Type B pancreatic cell (in vitro differentiated cells): ENCODE data around the gene HTR2A. TPM values are rescaled to one million over a fixed set of nuclear protein-coding genes. Genes with fewer than 3 reads are reported as not detected.

ENCODE experiments used
- DNase-seq: peaks from one replicate; pipeline ENCODE4 v3.0.0; 2021; ENCODE audit warnings: mixed read lengths; ENCODE audit not compliant: unreplicated experiment; ENCODE audit errors: extremely low spot score
- H3K27ac Mint-ChIP-seq: 2 replicates; pipeline ENCODE4 v1.8.0; 2021; ENCODE audit warnings: mild to moderate bottlenecking, mixed read lengths
- H3K27me3 Mint-ChIP-seq: 2 replicates; pipeline ENCODE4 v1.8.0; 2021; ENCODE audit warnings: mixed read lengths
- H3K36me3 Mint-ChIP-seq: 2 replicates; pipeline ENCODE4 v1.8.0; 2021; ENCODE audit warnings: mixed read lengths
- H3K4me1 Mint-ChIP-seq: one replicate; pipeline ENCODE4 v1.8.0; 2021; ENCODE audit warnings: mixed read lengths; ENCODE audit not compliant: unreplicated experiment
- H3K4me3 Mint-ChIP-seq: 2 replicates; pipeline ENCODE4 v1.8.0; 2021; ENCODE audit warnings: mild to moderate bottlenecking, mixed read lengths
- H3K9me3 Mint-ChIP-seq: 2 replicates; pipeline ENCODE4 v1.8.0; 2021; ENCODE audit warnings: mixed read lengths
- total RNA-seq: library from RNA; stranded (reverse); gene quantifications from 2 replicates; pipeline ENCODE4 v1.2.1, GENCODE V29; 2021; ENCODE audit warnings: low replicate concordance
- TF ChIP-seq, protein P1 (sequence below): fragments of 200-600 bp; sonication (generic); conservative IDR thresholded peaks from 2 replicates; pipeline ENCODE4 v1.5.0; 2021; ENCODE audit warnings: antibody characterized with exemption, mild to moderate bottlenecking

Gene HTR2A
- total RNA-seq, 1 donor from 2014 or later = 2.3 TPM

- H3K4me3 Mint-ChIP-seq = no peak overlapping the region
- H3K36me3 Mint-ChIP-seq = no peaks in the 10 kb centered on the region
- H3K27ac Mint-ChIP-seq = no peak overlapping the region
- no peak for DNase-seq
- H3K27me3 Mint-ChIP-seq = no peaks in the 10 kb centered on the region
- H3K4me1 Mint-ChIP-seq = peaks cover 4% of the 10 kb centered on the region
- TF ChIP-seq, protein P1, sequence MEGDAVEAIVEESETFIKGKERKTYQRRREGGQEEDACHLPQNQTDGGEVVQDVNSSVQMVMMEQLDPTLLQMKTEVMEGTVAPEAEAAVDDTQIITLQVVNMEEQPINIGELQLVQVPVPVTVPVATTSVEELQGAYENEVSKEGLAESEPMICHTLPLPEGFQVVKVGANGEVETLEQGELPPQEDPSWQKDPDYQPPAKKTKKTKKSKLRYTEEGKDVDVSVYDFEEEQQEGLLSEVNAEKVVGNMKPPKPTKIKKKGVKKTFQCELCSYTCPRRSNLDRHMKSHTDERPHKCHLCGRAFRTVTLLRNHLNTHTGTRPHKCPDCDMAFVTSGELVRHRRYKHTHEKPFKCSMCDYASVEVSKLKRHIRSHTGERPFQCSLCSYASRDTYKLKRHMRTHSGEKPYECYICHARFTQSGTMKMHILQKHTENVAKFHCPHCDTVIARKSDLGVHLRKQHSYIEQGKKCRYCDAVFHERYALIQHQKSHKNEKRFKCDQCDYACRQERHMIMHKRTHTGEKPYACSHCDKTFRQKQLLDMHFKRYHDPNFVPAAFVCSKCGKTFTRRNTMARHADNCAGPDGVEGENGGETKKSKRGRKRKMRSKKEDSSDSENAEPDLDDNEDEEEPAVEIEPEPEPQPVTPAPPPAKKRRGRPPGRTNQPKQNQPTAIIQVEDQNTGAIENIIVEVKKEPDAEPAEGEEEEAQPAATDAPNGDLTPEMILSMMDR = peak; percentile 98
- H3K9me3 Mint-ChIP-seq = no peaks in the 10 kb centered on the region
Measured at GRCh38 chr13:46831588-46832194, 65.2 kb downstream of the HTR2A start.

DNA sequence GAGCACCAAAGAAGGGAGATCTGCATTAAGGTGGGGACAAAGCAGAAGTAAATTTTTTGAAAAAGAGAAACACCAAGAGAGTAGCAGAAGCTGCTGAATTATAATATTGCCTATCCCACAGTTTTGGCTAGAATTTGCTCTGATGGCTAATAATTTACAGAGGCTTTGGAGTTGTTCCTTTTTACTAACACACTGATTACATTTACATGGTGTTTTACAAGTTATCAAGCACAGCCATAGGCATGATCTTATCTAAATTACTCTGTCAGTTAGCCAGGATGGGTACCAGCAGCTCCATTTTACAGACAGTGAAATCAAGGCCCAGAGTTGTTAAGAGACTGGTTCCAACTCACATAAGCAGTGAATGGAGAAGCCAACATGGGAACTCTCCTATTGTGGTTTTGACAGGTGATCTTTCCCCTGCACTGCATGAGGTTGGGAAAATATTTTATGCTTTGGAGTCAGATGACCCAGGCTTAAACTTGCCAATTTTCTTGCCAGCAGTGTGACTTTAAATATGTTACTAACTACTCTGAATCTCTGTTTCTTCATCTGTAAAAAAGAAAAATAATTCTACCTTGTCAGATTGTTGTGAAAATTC, 66.3 kb downstream of the HTR2A start:
- TF ChIP-seq, protein P1 = no peak
- Mint-ChIP-seq H3K27me3 (no peaks in the 10 kb centered on the region), H3K4me1 (peaks cover 4% of the 10 kb centered on the region), H3K9me3 (no peaks in the 10 kb centered on the region), H3K36me3 (no peaks in the 10 kb centered on the region), H3K27ac (no peak overlapping the region), H3K4me3 (no peak overlapping the region)
- no peak for DNase-seq

DNA sequence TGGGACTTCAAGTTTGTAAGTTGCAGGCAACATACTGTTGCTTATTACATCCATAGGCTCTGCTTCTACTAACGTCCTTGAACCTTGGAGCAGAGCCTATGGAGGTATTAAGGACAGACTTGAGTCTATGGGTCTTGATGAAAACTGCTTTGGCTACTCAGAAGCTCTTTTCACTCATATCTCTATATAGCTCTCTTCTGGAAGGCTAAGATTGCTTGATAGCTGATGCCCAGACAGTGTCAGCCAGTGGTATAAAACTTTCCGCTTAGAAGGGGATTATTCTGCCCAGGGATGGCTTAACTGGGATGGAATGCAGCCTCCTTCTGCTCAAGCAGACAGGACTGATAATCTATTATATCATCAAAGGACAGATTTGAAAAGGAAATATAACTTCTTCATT, 74.3 kb downstream of the HTR2A start:
- Mint-ChIP-seq H3K27me3 (no peaks in the 10 kb centered on the region), H3K36me3 (no peaks in the 10 kb centered on the region), H3K4me1 (no peaks in the 10 kb centered on the region), H3K27ac (no peak overlapping the region), H3K4me3 (no peak overlapping the region), H3K9me3 (no peaks in the 10 kb centered on the region)
- no peak for DNase-seq
- TF ChIP-seq, protein P1 = no peak

- no peak for DNase-seq
- Mint-ChIP-seq H3K27ac (no peak overlapping the region), H3K4me3 (no peak overlapping the region), H3K9me3 (no peaks in the 10 kb centered on the region), H3K27me3 (no peaks in the 10 kb centered on the region), H3K36me3 (no peaks in the 10 kb centered on the region), H3K4me1 (no peaks in the 10 kb centered on the region)
- TF ChIP-seq, protein P1 = no peak
Measured at GRCh38 chr13:46817838-46818476, 78.9 kb downstream of the HTR2A start.

DNA sequence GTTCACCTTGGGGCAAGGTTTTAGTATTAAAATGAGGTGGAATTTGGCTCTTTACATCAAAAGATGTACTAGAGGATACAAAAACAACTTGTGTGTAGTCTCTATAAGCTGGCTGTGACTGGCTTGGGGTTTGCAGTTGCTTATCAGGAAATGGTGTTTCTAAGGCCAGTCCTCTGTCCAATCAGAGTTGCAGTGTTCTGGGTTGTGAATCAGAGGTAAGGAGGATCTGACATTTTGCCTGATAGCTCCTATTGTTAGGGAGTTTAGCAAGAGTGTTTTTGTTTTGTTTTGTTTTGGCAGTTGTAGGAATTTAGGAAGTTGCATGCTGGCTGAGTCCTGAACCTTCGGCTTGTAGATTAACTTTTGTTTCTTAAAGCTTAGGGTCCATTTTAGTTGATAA, 79.8 kb downstream of the HTR2A start:
- H3K4me1 Mint-ChIP-seq = no peaks in the 10 kb centered on the region
- no peak overlapping the region for H3K4me3 Mint-ChIP-seq
- H3K9me3 Mint-ChIP-seq = peaks cover 4% of the 10 kb centered on the region
- DNase-seq = no peak
- no peaks in the 10 kb centered on the region for H3K36me3 Mint-ChIP-seq
- no peaks in the 10 kb centered on the region for H3K27me3 Mint-ChIP-seq
- H3K27ac Mint-ChIP-seq = no peak overlapping the region
- TF ChIP-seq, protein P1 = no peak
